Fibroblast of lung (primary cell): ENCODE data around the gene PLEKHG7. TPM values are rescaled to one million over a fixed set of nuclear protein-coding genes. Genes with fewer than 3 reads are reported as not detected.

Experiments used
- DNase-seq, 2 donors: peaks; one replicate each; pipeline versions ENCODE4 v3.0.0 to v3.0.0-alpha.2; 2010; ENCODE audit warnings: low read depth in 2 of 2
- H2AFZ ChIP-seq: 2 replicates; pipeline ENCODE4 v1.5.1; 2012; ENCODE audit warnings: low read length, control low read depth, inconsistent platforms
- H3K27ac ChIP-seq: 2 replicates; pipeline ENCODE4 v1.5.1; 2011; ENCODE audit warnings: low read length, control low read depth; ENCODE audit not compliant: insufficient read depth
- H3K27me3 ChIP-seq: 2 replicates; pipeline ENCODE4 v1.5.1; 2011; ENCODE audit warnings: mild to moderate bottlenecking, low read length; ENCODE audit not compliant: control insufficient read depth, insufficient read depth
- H3K36me3 ChIP-seq: 2 replicates; pipeline ENCODE4 v1.5.1; 2011; ENCODE audit warnings: low read length; ENCODE audit not compliant: control insufficient read depth, insufficient read depth
- H3K4me1 ChIP-seq: 2 replicates; pipeline ENCODE4 v1.5.1; 2011; ENCODE audit warnings: low read length; ENCODE audit not compliant: control insufficient read depth, insufficient read depth; ENCODE audit errors: extremely low read depth
- H3K4me2 ChIP-seq: 2 replicates; pipeline ENCODE4 v1.5.1; 2011; ENCODE audit warnings: low read length, control low read depth; ENCODE audit not compliant: insufficient read depth; ENCODE audit errors: extremely low read depth
- H3K4me3 ChIP-seq, 4 experiments: fragments of 200-600 bp in 1 of 4; sonication (generic) in 1 of 4; replicated peaks in 1 of 4; 2 replicates each; pipeline ENCODE4 v1.5.1; 2011 to 2016; ENCODE audit warnings: low read length in 4 of 4, low read depth in 3 of 4, mild to moderate bottlenecking in 3 of 4, control low read depth in 2 of 4, inconsistent platforms in 1 of 4, mixed read lengths in 1 of 4; ENCODE audit not compliant: insufficient read depth in 1 of 4; ENCODE audit errors: control extremely low read depth in 1 of 4
- H3K79me2 ChIP-seq: 2 replicates; pipeline ENCODE4 v1.5.1; 2012; ENCODE audit warnings: mild to moderate bottlenecking, low read length, inconsistent platforms; ENCODE audit not compliant: control insufficient read depth, insufficient read depth
- H3K9ac ChIP-seq: 2 replicates; pipeline ENCODE4 v1.5.1; 2011; ENCODE audit warnings: mild to moderate bottlenecking, low read length, control low read depth; ENCODE audit not compliant: insufficient read depth
- H3K9me3 ChIP-seq: 2 replicates; pipeline ENCODE4 v1.5.1; 2012; ENCODE audit warnings: low read depth, low read length; ENCODE audit not compliant: control insufficient read depth, insufficient read depth
- H4K20me1 ChIP-seq: 2 replicates; pipeline ENCODE4 v1.5.1; 2011; ENCODE audit warnings: low read length; ENCODE audit not compliant: control insufficient read depth, insufficient read depth; ENCODE audit errors: extremely low read depth
- CTCF ChIP-seq, 2 donors: IDR thresholded peaks in 1 of 2; conservative IDR thresholded peaks in 1 of 2; 1 replicate in 1 of 2; 2 replicates in 1 of 2; pipeline ENCODE4 v1.5.1; 2011 to 2012; ENCODE audit warnings: low read length in 2 of 2, control low read depth in 1 of 2, inconsistent platforms in 1 of 2, low read depth in 1 of 2, mild to moderate bottlenecking in 1 of 2
- EZH2 ChIP-seq: IDR thresholded peaks from 2 replicates; pipeline ENCODE4 v1.5.1; 2012; ENCODE audit warnings: low read length, control low read depth, mild to moderate bottlenecking; ENCODE audit errors: missing control alignments
- polyA plus RNA-seq, 2 donors: library from polyadenylated mRNA; depleted of rRNA in 1 of 2; stranded (reverse) in 1 of 2; unstranded in 1 of 2; fragments of >200 nt; gene quantifications; 2 replicates each; pipeline ENCODE4 v1.2.1, GENCODE V29; 2011 to 2012; ENCODE audit warnings: missing spikeins in 1 of 2
- total RNA-seq: library from RNA; depleted of rRNA; stranded (reverse); fragments of >200 nt; gene quantifications from 2 replicates; pipeline ENCODE4 v1.2.1, GENCODE V29; 2014

Gene PLEKHG7
- total and polyA plus RNA-seq, 2 donors (not counting 1 experiment from before 2014, with no cell fraction given): not detected

GRCh38 chr12:92810370-92810769 is 107.6 kb downstream of the PLEKHG7 start:
- Histone ChIP-seq H3K4me3 (no peak overlapping the region), H3K79me2 (no peaks in the 10 kb centered on the region), H3K36me3 (peaks cover 8% of the 10 kb centered on the region), H2AFZ (no peak overlapping the region), H3K4me2 (no peak overlapping the region), H3K27me3 (no peaks in the 10 kb centered on the region), H3K27ac (no peak overlapping the region), H3K9me3 (no peaks in the 10 kb centered on the region), H4K20me1 (no peaks in the 10 kb centered on the region), H3K9ac (no peak overlapping the region), H3K4me1 (no peaks in the 10 kb centered on the region)
- no peak for DNase-seq
- no peak for TF ChIP-seq EZH2
- no peak for TF ChIP-seq CTCF (conservative IDR thresholded peaks at IDR 0.05 in 1 of 2, IDR thresholded peaks at IDR 0.05 in 1 of 2; ENCODE audit: low read depth in 1 of 2, low read length in 2 of 2)

- Histone ChIP-seq H3K79me2 (no peaks in the 10 kb centered on the region), H3K9ac (no peak overlapping the region), H3K9me3 (no peaks in the 10 kb centered on the region), H3K4me2 (no peak overlapping the region), H2AFZ (no peak overlapping the region), H3K27me3 (no peaks in the 10 kb centered on the region), H3K27ac (no peak overlapping the region), H3K4me3 (no peak overlapping the region), H3K4me1 (no peaks in the 10 kb centered on the region), H4K20me1 (no peaks in the 10 kb centered on the region), H3K36me3 (peaks cover 7% of the 10 kb centered on the region)
- DNase-seq: no peak
- TF ChIP-seq EZH2: no peak
- no peak for TF ChIP-seq CTCF (conservative IDR thresholded peaks at IDR 0.05 in 1 of 2, IDR thresholded peaks at IDR 0.05 in 1 of 2; ENCODE audit: low read depth in 1 of 2, low read length in 2 of 2)
Measured at GRCh38 chr12:92814584-92814983, 111.8 kb downstream of the PLEKHG7 start.

- Histone ChIP-seq H3K27me3 (no peaks in the 10 kb centered on the region), H3K27ac (no peak overlapping the region), H3K4me2 (no peak overlapping the region), H3K4me3 (no peak overlapping the region), H3K9me3 (no peaks in the 10 kb centered on the region), H3K4me1 (no peaks in the 10 kb centered on the region), H4K20me1 (no peaks in the 10 kb centered on the region), H3K36me3 (peaks cover 3% of the 10 kb centered on the region), H3K9ac (no peak overlapping the region), H2AFZ (no peak overlapping the region), H3K79me2 (no peaks in the 10 kb centered on the region)
- peak in 1 of 2 donors; percentile 12 for DNase-seq
- TF ChIP-seq CTCF (conservative IDR thresholded peaks at IDR 0.05 in 1 of 2, IDR thresholded peaks at IDR 0.05 in 1 of 2; ENCODE audit: low read depth in 1 of 2, low read length in 2 of 2) (no peak), EZH2 (no peak)
Measured at GRCh38 chr12:92821142-92821541, 118.4 kb downstream of the PLEKHG7 start.

Other genes with a start within 250 kb of the PLEKHG7 start
- 38.0 and 46.4 TPM in 2 replicates for gene EEA1, start 226.3 kb downstream of the PLEKHG7 start, total RNA-seq
- 21.4 and 25.6 TPM in 2 replicates for gene EEA1, start 226.3 kb downstream of the PLEKHG7 start, polyA plus RNA-seq